Caco-2 (cell line): ENCODE measurements around the gene C2orf80. TPM values are rescaled to one million over a fixed set of nuclear protein-coding genes. Genes with fewer than 3 reads are reported as not detected.
"Not testable (repeated sequence)": the region's sequence is repeated elsewhere in the genome, so short reads cannot be mapped to it uniquely, and the experiment has no call there.

Source experiments
- BruUV-seq: library from RNA; stranded (reverse); fragments of 400-500 nt; replicated peaks from 2 replicates; lab custom pipeline; 2021; lab: Mats Ljungman, UMichigan
- CTCF ChIA-PET: fragments of 300-600 bp; sonication (Branson Sonifier 250); formaldehyde crosslinking; loops from one replicate; lab custom pipeline; 2022; ENCODE audit warnings: antibody characterized with exemption; lab: Charles Lee
- POLR2A ChIA-PET: fragments of 300-600 bp; sonication (Branson Sonifier 250); formaldehyde crosslinking; loops from one replicate; lab custom pipeline; 2022; ENCODE audit warnings: antibody characterized with exemption; lab: Charles Lee
- DNase-seq, 2 experiments: peaks; one replicate each; pipeline versions ENCODE4 v3.0.0 to v3.0.0-alpha.2; 2020 to 2022
- H3K27me3 ChIP-seq: replicated peaks from 2 replicates; pipeline ENCODE4 v1.6.0; 2011; ENCODE audit warnings: low read length; ENCODE audit not compliant: control insufficient read depth, insufficient read depth
- H3K36me3 ChIP-seq: 2 replicates; pipeline ENCODE4 v1.5.1; 2011; ENCODE audit warnings: low read length; ENCODE audit not compliant: control insufficient read depth, insufficient read depth
- H3K4me1 ChIP-seq: fragments of 250-450 bp; sonication (Bioruptor Pico); 2 replicates; pipeline ENCODE4 v1.5.1; 2020; ENCODE audit warnings: mild to moderate bottlenecking
- H3K4me3 ChIP-seq: 2 replicates; pipeline ENCODE4 v1.5.1; 2011; ENCODE audit warnings: low read depth, mild to moderate bottlenecking, control low read depth, low read length
- H3K9me3 ChIP-seq: fragments of 250-450 bp; sonication (Bioruptor Pico); 2 replicates; pipeline ENCODE4 v1.5.1; 2020; ENCODE audit warnings: mild to moderate bottlenecking, moderate library complexity
- H3K27ac Mint-ChIP-seq: one replicate; pipeline ENCODE4 v1.8.0; 2022; ENCODE audit warnings: mixed read lengths; ENCODE audit not compliant: unreplicated experiment
- H3K27me3 Mint-ChIP-seq: one replicate; pipeline ENCODE4 v1.8.0; 2022; ENCODE audit warnings: mixed read lengths; ENCODE audit not compliant: insufficient read depth, unreplicated experiment
- H3K36me3 Mint-ChIP-seq: one replicate; pipeline ENCODE4 v1.8.0; 2022; ENCODE audit warnings: mild to moderate bottlenecking, mixed read lengths; ENCODE audit not compliant: insufficient read depth, unreplicated experiment
- H3K4me1 Mint-ChIP-seq: one replicate; pipeline ENCODE4 v1.8.0; 2022; ENCODE audit warnings: low read depth, mixed read lengths; ENCODE audit not compliant: unreplicated experiment
- H3K4me3 Mint-ChIP-seq: one replicate; pipeline ENCODE4 v1.8.0; 2022; ENCODE audit warnings: mild to moderate bottlenecking, moderate library complexity, mixed read lengths; ENCODE audit not compliant: unreplicated experiment
- H3K9me3 Mint-ChIP-seq: one replicate; pipeline ENCODE4 v1.8.0; 2022; ENCODE audit warnings: mixed read lengths; ENCODE audit not compliant: unreplicated experiment
- intact Hi-C: fragments of 100-400 bp; cut with micrococcal nuclease; formaldehyde crosslinking; loops from one replicate; pipeline ENCODE4 v1.10.0; 2022; ENCODE audit not compliant: unreplicated experiment
- total RNA-seq: library from RNA; stranded (reverse); gene quantifications from 2 replicates; pipeline ENCODE4 v1.2.3, GENCODE V29; 2022
- TF ChIP-seq, protein P1 (sequence below), 2 experiments: fragments of 200-600 bp in 1 of 2; IDR thresholded peaks; 1 replicate in 1 of 2; 2 replicates in 1 of 2; pipeline versions ENCODE4 v1.5.1 to v1.8.0; 2011 to 2022; ENCODE audit warnings: antibody characterized with exemption in 1 of 2, control low read depth in 1 of 2, inconsistent platforms in 1 of 2, low read depth in 1 of 2, low read length in 1 of 2, mild to moderate bottlenecking in 1 of 2, moderate library complexity in 1 of 2; ENCODE audit not compliant: insufficient read depth in 1 of 2, severe bottlenecking in 1 of 2, unreplicated experiment in 1 of 2

Gene C2orf80
- total RNA-seq, 1 experiment from 2014 or later = not detected

DNA sequence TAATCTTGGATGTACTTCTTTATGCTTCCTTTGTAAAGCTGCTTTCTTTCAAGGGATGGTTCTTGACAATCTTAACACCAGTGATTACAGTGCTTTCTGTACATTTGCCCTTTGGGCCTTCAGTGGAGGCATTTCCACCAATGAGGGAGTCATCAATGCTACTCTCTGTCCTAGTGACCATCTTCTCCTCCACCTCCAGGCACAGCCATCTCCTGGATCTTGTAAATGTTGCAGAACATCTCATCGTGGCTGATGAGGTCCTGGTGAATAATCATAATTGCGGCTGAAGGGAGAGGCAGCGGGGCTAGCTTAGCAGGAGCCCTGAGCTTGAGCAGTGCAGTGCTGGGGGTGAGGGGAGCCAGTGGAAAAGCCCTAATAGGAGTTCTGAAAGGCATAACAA lies 32.5 kb upstream of the C2orf80 start:
- intact Hi-C loops = no loop called here
- Histone ChIP-seq H3K9me3 (peaks cover 3% of the 10 kb centered on the region; the same call in 1 of the 2 replicates), H3K4me3 (no peak overlapping the region), H3K27me3 (no peaks in the 10 kb centered on the region), H3K36me3 (no peaks in the 10 kb centered on the region), H3K4me1 (no peaks in the 10 kb centered on the region)
- Mint-ChIP-seq H3K27ac (no peak overlapping the region), H3K9me3 (peaks cover 12% of the 10 kb centered on the region), H3K36me3 (no peaks in the 10 kb centered on the region), H3K27me3 (no peaks in the 10 kb centered on the region), H3K4me1 (no peaks in the 10 kb centered on the region), H3K4me3 (no peak overlapping the region)
- ChIA-PET CTCF (no interaction called here), POLR2A (no interaction called here)
- BruUV-seq = no TSS peak
- TF ChIP-seq, protein P1, sequence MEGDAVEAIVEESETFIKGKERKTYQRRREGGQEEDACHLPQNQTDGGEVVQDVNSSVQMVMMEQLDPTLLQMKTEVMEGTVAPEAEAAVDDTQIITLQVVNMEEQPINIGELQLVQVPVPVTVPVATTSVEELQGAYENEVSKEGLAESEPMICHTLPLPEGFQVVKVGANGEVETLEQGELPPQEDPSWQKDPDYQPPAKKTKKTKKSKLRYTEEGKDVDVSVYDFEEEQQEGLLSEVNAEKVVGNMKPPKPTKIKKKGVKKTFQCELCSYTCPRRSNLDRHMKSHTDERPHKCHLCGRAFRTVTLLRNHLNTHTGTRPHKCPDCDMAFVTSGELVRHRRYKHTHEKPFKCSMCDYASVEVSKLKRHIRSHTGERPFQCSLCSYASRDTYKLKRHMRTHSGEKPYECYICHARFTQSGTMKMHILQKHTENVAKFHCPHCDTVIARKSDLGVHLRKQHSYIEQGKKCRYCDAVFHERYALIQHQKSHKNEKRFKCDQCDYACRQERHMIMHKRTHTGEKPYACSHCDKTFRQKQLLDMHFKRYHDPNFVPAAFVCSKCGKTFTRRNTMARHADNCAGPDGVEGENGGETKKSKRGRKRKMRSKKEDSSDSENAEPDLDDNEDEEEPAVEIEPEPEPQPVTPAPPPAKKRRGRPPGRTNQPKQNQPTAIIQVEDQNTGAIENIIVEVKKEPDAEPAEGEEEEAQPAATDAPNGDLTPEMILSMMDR (IDR thresholded peaks at IDR 0.05; ENCODE audit: insufficient read depth in 1 of 2, low read depth in 1 of 2, low read length in 1 of 2, severe bottlenecking in 1 of 2, unreplicated experiment in 1 of 2) = no peak
- DNase-seq = no peak

DNA sequence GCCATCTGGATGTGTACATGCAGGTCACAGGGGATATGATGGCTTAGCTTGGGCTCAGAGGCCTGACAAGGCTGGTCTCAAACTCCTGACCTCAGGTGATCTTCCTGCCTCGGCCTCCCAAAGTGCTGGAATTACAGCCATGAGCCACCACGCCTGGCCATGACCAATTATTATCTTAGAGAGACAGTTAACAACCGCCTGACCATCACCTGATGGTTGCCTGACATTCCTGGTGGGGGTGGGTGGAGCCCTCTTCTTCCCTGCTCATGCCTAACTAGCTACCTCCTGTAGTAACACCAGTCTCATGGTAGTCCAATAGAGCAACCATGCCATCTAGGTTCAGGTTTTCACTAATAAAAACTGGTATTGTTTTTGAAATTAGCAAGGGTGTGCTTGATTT lies 32.0 kb upstream of the C2orf80 start:
- H3K4me1 ChIP-seq, H3K27ac Mint-ChIP-seq, H3K27me3 Mint-ChIP-seq, H3K27me3 ChIP-seq, H3K4me3 ChIP-seq, intact Hi-C loops, BruUV-seq, CTCF ChIA-PET, H3K36me3 Mint-ChIP-seq, POLR2A ChIA-PET, H3K36me3 ChIP-seq, H3K4me1 Mint-ChIP-seq, DNase-seq, H3K9me3 ChIP-seq, H3K4me3 Mint-ChIP-seq: not testable (repeated sequence)
- peaks cover 12% of the 10 kb centered on the region for H3K9me3 Mint-ChIP-seq

DNA sequence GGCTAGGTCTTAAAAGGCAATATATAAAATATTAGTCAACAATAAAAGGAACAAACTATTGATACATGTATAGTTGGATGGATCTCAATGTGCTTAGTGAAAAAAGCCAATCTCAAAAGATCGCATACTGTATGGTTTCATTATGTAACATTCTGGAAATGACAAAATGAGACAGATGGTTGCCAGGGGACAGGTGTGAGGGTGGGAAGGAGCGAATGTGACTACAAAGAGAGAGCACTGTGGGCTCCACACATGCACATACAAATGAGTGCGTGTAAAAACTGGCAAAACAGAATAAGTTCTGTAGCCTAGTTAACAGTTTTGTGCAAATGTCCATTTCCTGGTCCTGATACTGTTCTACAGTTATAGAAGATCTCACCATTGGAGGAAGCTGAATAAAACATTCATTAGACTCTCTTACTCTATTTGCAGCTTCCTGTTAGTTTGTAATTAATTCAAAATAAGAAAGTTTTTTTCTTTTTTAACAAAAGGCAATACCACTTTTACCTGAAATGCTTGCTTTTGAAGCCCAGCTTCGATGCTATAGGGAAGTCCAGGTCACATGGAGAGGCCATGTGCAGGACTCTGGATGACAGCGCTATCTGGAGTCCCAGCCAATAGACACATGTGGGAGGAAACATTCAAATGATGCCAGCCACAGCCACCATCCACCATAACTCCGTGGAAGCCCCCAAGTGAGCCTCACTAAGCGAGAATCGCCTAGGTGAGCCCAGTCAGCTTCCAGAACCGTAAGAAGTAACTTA lies 21.0 kb upstream of the C2orf80 start:
- ChIA-PET POLR2A (interaction anchor here (0.6 kb wide), 1 partner anchor 40 kb away, joined by 5 read pairs; no protein-coding TSS in a partner anchor), CTCF (no interaction called here)
- intact Hi-C loops = no loop called here
- no peak overlapping the region for H3K27ac Mint-ChIP-seq
- no peak overlapping the region for H3K4me3 ChIP-seq
- no peaks in the 10 kb centered on the region for H3K27me3 Mint-ChIP-seq
- H3K36me3 ChIP-seq = no peaks in the 10 kb centered on the region
- H3K9me3 Mint-ChIP-seq = no peaks in the 10 kb centered on the region
- TF ChIP-seq, protein P1 (IDR thresholded peaks at IDR 0.05; ENCODE audit: insufficient read depth in 1 of 2, low read depth in 1 of 2, low read length in 1 of 2, severe bottlenecking in 1 of 2, unreplicated experiment in 1 of 2) = no peak
- H3K27me3 ChIP-seq = no peaks in the 10 kb centered on the region
- no TSS peak for BruUV-seq
- H3K9me3 ChIP-seq = no peaks in the 10 kb centered on the region
- no peaks in the 10 kb centered on the region for H3K4me1 ChIP-seq
- no peak for DNase-seq
- H3K36me3 Mint-ChIP-seq = no peaks in the 10 kb centered on the region
- no peak overlapping the region for H3K4me3 Mint-ChIP-seq
- H3K4me1 Mint-ChIP-seq = no peaks in the 10 kb centered on the region
